Measurements from ENCODE around the gene SCGN. TPM values are rescaled to one million over a fixed set of nuclear protein-coding genes. Genes with fewer than 3 reads are reported as not detected.
A peak's percentile ranks its signal among the peaks of the same experiment; 100 is the strongest.

The SCGN gene
- total and polyA plus RNA-seq, 9 of the 15 experiments (the other 6 are each of a cell fraction or from before 2014, with no cell fraction given): not detected

DNA sequence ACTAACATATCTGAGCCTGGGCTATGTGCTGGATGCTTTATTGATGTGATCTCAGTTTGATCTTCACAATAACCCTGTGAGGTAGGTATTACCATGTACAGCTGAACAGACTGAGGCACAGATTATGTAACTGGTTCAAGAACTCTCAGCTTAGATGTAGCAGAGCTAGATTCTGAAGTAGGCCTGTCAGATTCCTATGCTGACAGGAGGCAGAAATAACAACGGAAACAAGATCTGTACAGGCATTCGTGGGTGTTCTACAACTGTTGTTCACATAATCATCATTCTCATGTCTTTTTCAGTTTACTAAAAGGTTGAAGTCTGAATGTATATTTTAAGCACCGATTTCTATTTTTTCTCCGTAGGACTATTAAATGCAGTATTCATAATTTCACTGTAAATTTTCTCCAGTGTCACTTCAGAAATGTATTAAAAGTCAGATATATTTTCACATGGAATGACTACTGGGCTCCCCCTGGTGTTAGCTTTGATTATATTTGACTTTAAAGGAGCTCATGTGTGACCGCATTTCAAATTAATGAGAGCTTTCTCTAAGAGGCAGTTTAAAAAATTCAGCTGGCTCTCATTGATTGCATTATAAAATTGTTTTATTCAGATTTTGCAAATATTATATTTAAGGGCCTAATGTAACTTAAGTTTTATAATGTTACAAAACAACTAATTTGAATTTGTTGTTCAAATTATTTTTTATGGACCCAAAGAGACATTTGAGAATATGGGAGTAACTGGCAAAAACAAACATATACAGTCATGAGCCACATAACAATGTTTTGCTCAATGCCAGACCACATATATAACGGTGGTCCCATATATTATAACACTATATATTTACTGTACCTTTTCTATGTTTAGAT, 66.1 kb downstream of the SCGN start:
- peak; percentile 59; the same call in 2 of the 3 replicates for ATAC-seq
- Histone ChIP-seq H3K27me3 (ENCODE audit: control insufficient read depth in 2 of 2, insufficient read depth in 2 of 2, low read length in 2 of 2) (peaks cover 2 to 7% of the 10 kb centered on the region in 2 experiments; a peak in 2 of 5 replicates), H3K4me1 (replicated peaks in 1 of 2; ENCODE audit: control insufficient read depth in 2 of 2, insufficient read depth in 2 of 2, low read length in 2 of 2) (no peaks in the 10 kb centered on the region), H3K9me1 (ENCODE audit: control insufficient read depth, insufficient read depth, low read length) (no peaks in the 10 kb centered on the region), H3K27ac (ENCODE audit: extremely low read depth, low read depth, low read length) (no peak overlapping the region), H3K4me2 (ENCODE audit: insufficient read depth, low read length) (no peak overlapping the region), H3K9ac (ENCODE audit: insufficient read depth in 1 of 2, low read depth in 2 of 2, low read length in 2 of 2) (no peak overlapping the region), H3K4me3 (no peak overlapping the region), H3K79me2 (ENCODE audit: control insufficient read depth, insufficient read depth, low read length) (no peaks in the 10 kb centered on the region), H2AFZ (ENCODE audit: low read depth, low read length) (no peak overlapping the region), H3K36me3 (ENCODE audit: control insufficient read depth, insufficient read depth, low read length) (no peaks in the 10 kb centered on the region), H4K20me1 (replicated peaks; ENCODE audit: control insufficient read depth, insufficient read depth, low read length) (no peaks in the 10 kb centered on the region), H3K9me3 (replicated peaks; ENCODE audit: control insufficient read depth, insufficient read depth, low read depth, low read length) (no peaks in the 10 kb centered on the region)
- ChIA-PET CTCF (ENCODE audit: low intra/inter-chr PET ratio) (interaction anchor here (0.7 kb wide), 1 partner anchor 495 kb away, joined by 3 read pairs; no protein-coding TSS in a partner anchor), POLR2A (interaction anchor here (0.9 to 1.3 kb wide), 3 partner anchors 13 to 308 kb away, joined by 3 to 4 read pairs (median 3); no protein-coding TSS in a partner anchor)
- intact Hi-C loops (cut with micrococcal nuclease): loop anchor here (5.0 to 10.0 kb wide), 2 partner anchors 46 to 443 kb away; partner anchors contain the start of gene CARMIL1
- in situ Hi-C loops (cut with MboI): no loop called here
- BruUV-seq (replicated peaks): no TSS peak
- 2% methylated on average over 6 of the region's 6 CpGs for WGBS (ENCODE audit: insufficient coverage, low coverage, missing lambda C conversion rate)
- FAIRE-seq: no peak
- DNase-seq (ENCODE audit: extremely low read depth in 1 of 4, low spot score in 3 of 4): peak; percentile 35 to 54 (median 48)
- TF ChIP-seq ZNF347 (CRISPR knock-in tag; IDR thresholded peaks at IDR 0.05; ENCODE audit: low read depth) (no peak), ZKSCAN1 (IDR thresholded peaks at IDR 0.05; ENCODE audit: low read depth, low read length) (no peak), RAD51 (IDR thresholded peaks at IDR 0.05; ENCODE audit: borderline replicate concordance, low read depth) (no peak), SMAD1 (IDR thresholded peaks at IDR 0.05; ENCODE audit: low read depth, low read length, partially characterized antibody) (no peak), ATF7 (IDR thresholded peaks at IDR 0.05) (no peak), BDP1 (IDR thresholded peaks at IDR 0.05; ENCODE audit: insufficient read depth, insufficient read length) (no peak), SMC3 (conservative IDR thresholded peaks at IDR 0.05; ENCODE audit: insufficient read depth, low read depth, low read length) (0 out of 2 replicates have a peak, but pooled peaks have one; percentile 14), TAF7 (tag; IDR thresholded peaks at IDR 0.05) (no peak), MCM3 (IDR thresholded peaks at IDR 0.05) (no peak), HNRNPLL (IDR thresholded peaks at IDR 0.05; ENCODE audit: low read depth, low read length, poor library complexity, severe bottlenecking) (no peak), IRF2 (CRISPR knock-in tag; IDR thresholded peaks at IDR 0.05) (no peak), ZNF212 (CRISPR knock-in tag; IDR thresholded peaks at IDR 0.05) (no peak), MBD2 (IDR thresholded peaks at IDR 0.05; ENCODE audit: borderline replicate concordance, low read depth) (no peak)
- TF ChIP-seq, protein P1, sequence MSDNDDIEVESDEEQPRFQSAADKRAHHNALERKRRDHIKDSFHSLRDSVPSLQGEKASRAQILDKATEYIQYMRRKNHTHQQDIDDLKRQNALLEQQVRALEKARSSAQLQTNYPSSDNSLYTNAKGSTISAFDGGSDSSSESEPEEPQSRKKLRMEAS (CRISPR knock-in tag; IDR thresholded peaks at IDR 0.05): no peak
- TF ChIP-seq, protein P2, sequence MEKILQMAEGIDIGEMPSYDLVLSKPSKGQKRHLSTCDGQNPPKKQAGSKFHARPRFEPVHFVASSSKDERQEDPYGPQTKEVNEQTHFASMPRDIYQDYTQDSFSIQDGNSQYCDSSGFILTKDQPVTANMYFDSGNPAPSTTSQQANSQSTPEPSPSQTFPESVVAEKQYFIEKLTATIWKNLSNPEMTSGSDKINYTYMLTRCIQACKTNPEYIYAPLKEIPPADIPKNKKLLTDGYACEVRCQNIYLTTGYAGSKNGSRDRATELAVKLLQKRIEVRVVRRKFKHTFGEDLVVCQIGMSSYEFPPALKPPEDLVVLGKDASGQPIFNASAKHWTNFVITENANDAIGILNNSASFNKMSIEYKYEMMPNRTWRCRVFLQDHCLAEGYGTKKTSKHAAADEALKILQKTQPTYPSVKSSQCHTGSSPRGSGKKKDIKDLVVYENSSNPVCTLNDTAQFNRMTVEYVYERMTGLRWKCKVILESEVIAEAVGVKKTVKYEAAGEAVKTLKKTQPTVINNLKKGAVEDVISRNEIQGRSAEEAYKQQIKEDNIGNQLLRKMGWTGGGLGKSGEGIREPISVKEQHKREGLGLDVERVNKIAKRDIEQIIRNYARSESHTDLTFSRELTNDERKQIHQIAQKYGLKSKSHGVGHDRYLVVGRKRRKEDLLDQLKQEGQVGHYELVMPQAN (IDR thresholded peaks at IDR 0.05; ENCODE audit: borderline replicate concordance): no peak
- TF ChIP-seq, protein P3, sequence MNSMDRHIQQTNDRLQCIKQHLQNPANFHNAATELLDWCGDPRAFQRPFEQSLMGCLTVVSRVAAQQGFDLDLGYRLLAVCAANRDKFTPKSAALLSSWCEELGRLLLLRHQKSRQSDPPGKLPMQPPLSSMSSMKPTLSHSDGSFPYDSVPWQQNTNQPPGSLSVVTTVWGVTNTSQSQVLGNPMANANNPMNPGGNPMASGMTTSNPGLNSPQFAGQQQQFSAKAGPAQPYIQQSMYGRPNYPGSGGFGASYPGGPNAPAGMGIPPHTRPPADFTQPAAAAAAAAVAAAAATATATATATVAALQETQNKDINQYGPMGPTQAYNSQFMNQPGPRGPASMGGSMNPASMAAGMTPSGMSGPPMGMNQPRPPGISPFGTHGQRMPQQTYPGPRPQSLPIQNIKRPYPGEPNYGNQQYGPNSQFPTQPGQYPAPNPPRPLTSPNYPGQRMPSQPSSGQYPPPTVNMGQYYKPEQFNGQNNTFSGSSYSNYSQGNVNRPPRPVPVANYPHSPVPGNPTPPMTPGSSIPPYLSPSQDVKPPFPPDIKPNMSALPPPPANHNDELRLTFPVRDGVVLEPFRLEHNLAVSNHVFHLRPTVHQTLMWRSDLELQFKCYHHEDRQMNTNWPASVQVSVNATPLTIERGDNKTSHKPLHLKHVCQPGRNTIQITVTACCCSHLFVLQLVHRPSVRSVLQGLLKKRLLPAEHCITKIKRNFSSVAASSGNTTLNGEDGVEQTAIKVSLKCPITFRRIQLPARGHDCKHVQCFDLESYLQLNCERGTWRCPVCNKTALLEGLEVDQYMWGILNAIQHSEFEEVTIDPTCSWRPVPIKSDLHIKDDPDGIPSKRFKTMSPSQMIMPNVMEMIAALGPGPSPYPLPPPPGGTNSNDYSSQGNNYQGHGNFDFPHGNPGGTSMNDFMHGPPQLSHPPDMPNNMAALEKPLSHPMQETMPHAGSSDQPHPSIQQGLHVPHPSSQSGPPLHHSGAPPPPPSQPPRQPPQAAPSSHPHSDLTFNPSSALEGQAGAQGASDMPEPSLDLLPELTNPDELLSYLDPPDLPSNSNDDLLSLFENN (IDR thresholded peaks at IDR 0.05; ENCODE audit: low read depth in 2 of 2, low read length in 2 of 2): no peak

Measured in K562 (cell line).